HG03439 (cell line): ENCODE data around the gene TBK1.

ENCODE experiments used
- ATAC-seq: cut with Tn5 transposase; IDR thresholded peaks from one replicate; pipeline ENCODE4 v1.9.1; 2021; ENCODE audit warnings: mild to moderate bottlenecking, moderate library complexity; ENCODE audit not compliant: unreplicated experiment

TBK1 gene

GRCh38 chr12:64451687-64452558 is at the start of gene TBK1:
Gene TBK1 (plus strand): TSS chr12:64452120. CDS start chr12:64455871, 3,751 bp downstream.
- peak; percentile 91 for ATAC-seq

- no peak for ATAC-seq
Observed at GRCh38 chr12:64402181-64402580, 49.7 kb upstream of the TBK1 start.

GRCh38 chr12:64403707-64404469 is 48.0 kb upstream of the TBK1 start, which contains the start of gene XPOT:
Gene XPOT (plus strand): TSS chr12:64404392. CDS start chr12:64410036, 5,644 bp downstream.
- ATAC-seq: peak; percentile 95

GRCh38 chr12:64404470-64405256 is 47.3 kb upstream of the TBK1 start:
- ATAC-seq: peak; percentile 43

GRCh38 chr12:64407342-64408223 is 44.3 kb upstream of the TBK1 start:
- ATAC-seq: no peak

- no peak for ATAC-seq
Observed at GRCh38 chr12:64411427-64411826, 40.5 kb upstream of the TBK1 start.

- ATAC-seq: no peak
Observed at GRCh38 chr12:64412459-64412858, 39.5 kb upstream of the TBK1 start.

- no peak for ATAC-seq
Observed at GRCh38 chr12:64413884-64414283, 38.0 kb upstream of the TBK1 start.

- no peak for ATAC-seq
Observed at GRCh38 chr12:64418209-64418608, 33.7 kb upstream of the TBK1 start.

GRCh38 chr12:64419696-64420095 is 32.2 kb upstream of the TBK1 start:
- no peak for ATAC-seq

- no peak for ATAC-seq
Observed at GRCh38 chr12:64427988-64428387, 23.9 kb upstream of the TBK1 start.

GRCh38 chr12:64428956-64429355 is 23.0 kb upstream of the TBK1 start:
- no peak for ATAC-seq

- ATAC-seq: no peak
Observed at GRCh38 chr12:64430886-64431285, 21.0 kb upstream of the TBK1 start.

- ATAC-seq: no peak
Observed at GRCh38 chr12:64431791-64432190, 20.1 kb upstream of the TBK1 start.

GRCh38 chr12:64433915-64434314 is 18.0 kb upstream of the TBK1 start:
- no peak for ATAC-seq

- ATAC-seq: no peak
Observed at GRCh38 chr12:64440100-64440499, 11.8 kb upstream of the TBK1 start.

GRCh38 chr12:64445490-64445889 is 6.4 kb upstream of the TBK1 start:
- ATAC-seq: no peak

GRCh38 chr12:64446295-64446694 is 5.6 kb upstream of the TBK1 start:
- ATAC-seq: no peak

- no peak for ATAC-seq
Observed at GRCh38 chr12:64450057-64450640, 1.8 kb upstream of the TBK1 start.
